ENCODE measurements around the gene HIC2. TPM values are rescaled to one million over a fixed set of nuclear protein-coding genes. Genes with fewer than 3 reads are reported as not detected.
A peak's percentile ranks its signal among the peaks of the same experiment; 100 is the strongest.
"Not testable (repeated sequence)": the region's sequence is repeated elsewhere in the genome, so short reads cannot be mapped to it uniquely, and the experiment has no call there.

Gene HIC2
- total RNA-seq, 1 donor from 2014 or later, result 2.1 TPM

DNA sequence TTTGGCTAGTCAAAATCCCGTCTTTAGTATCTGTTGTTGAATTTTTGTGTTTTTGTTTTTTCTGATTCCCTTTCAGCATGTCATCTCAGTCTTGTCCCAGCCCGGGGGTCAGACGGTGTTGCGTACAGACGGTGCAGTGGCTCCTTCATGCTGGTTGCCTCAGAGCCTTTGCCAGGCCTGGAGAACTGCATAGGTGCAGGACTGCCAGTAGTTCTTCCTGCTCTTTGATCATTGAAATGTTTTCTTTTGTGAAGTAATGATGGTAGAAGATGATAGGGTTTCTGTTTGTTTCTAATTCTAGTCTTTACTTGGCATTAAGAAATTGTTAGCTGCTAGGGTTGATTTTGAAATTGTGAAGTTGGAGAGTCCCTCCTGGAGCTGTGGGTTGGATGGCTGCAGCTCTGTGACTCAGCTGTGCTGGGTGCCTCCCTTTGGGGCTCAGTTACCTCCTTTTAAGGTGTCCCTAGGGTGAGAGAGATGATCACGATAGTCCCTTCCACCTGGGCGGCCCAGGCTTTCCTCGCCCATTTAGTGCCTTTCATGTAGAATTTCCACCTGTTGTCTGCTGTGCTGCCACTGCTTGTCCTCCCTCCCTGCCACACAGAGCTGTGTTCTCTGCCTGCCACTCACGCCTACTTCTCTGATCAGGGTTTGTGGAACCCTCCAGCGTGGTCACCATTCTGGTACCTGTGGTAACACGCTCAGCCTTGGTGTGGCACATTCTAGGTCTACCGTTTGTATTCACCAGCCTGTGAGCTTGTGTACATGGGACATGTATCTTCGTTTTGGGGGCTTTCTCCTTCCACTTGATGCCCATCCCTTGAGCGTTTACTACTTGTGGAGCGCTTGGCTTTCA lies 17.4 kb downstream of the HIC2 start:
- ATAC-seq, result peak; percentile 65

DNA sequence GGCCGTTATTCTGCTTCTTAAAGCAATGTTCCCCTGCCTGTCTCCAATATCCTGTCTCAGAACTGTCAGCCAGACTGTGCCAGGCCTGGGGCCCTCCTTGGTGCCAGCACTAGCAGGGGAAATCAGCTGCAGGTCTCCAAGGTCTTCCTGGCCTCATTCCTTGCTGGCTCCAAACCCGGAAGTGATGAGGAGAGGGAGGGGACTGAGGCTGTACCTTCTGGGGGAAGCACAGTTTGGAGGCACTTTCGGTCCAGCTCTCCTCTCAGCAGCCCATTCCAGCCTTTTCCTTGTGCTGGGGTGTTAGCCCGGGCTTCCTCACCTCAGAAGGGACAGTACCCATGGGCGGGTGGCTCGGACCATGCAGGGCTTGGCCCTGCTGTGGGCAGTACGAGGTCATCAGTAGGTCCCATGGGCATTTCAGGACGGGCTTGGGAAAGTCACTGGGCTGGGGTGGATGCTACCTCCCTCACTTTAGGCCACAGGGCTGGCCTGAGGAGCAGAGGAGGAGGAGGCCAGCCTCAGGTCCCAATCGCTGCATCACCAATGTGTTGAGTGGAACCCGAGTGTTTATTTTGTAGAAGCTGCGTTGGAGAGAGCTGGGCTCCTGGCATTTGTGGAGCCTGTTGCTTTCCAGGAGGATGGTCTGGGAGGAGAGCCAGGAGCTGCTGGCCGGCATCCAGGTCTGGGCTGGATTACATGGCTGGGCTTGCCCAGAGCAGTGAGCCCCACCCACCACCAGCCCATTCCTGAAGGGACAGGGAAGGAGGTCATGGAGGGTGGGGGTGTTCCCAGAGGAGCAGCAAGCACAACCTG lies 19.0 kb downstream of the HIC2 start:
- peak; percentile 51 for ATAC-seq

DNA sequence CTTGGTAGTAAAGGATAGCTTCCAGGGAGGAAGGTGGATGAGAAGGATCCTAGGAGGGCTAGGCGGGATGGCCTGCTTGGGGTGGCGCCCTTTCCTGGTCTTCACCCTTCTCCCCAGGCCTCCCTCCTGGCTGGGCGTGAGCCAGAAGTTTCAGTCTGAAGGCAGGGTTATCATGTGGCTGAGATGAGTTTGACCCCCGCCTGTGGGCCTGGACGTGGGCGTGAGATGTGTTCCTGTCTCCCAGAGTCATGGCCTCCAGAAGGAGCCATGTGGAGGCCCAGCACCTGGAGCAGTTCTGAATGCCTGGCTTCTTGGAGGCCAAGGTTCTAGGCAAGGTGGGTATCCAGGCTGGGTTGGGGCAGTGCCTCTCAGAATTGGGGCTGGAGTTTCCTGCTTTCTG lies 20.8 kb downstream of the HIC2 start:
- ATAC-seq, result not testable (repeated sequence)

DNA sequence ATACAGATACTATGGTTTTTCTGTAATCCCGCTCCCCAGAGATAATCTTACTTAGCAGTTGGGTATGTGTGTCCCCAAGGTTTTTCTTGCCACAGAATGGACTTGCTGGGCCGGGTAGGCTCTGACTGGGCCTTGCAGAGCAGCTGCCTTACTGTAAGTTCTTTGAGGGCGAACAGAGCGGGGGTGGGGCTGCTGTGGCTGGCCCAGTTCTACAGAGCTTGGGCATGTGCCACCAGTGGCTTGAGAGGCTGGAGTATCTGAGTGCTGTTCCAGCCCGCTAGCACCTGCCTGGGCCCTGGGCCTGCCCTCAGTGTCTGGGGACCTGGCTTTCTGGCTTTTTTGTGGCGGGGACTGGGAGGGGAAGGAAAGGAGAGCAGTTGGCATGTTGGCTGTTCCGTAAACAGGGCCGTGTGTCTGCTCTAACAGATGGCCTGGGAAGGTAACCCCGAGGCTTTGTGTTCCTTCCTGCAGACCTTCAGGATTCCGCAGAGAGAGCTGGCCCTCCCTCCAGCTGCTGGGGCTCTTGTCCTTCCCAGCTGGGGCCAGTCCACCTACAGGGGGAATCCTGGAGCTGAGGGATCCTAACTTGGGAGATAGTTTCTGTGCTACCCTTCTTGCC lies 23.0 kb downstream of the HIC2 start:
- ATAC-seq, result peak; percentile 16

DNA sequence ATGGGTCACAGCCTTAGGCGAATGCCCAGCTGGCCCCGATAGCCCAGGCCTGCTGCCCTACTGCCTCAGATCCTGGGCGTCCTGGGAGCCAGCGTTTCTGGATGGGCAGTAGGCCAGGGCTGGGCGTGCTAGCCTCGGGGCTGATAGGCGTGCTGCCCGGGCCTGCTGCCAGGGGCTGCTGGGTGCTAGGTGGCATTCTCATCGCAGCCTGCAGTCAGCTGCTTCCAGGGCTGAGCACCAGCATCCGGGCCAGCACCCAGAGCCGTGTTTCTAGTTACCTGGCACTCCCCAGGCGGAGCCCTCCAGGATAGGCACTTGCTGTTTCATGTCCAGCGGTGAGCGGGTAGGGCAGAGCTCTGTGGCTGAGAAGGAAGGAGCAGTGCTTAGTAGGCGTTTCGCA lies 23.5 kb downstream of the HIC2 start:
- peak; percentile 80 for ATAC-seq

DNA sequence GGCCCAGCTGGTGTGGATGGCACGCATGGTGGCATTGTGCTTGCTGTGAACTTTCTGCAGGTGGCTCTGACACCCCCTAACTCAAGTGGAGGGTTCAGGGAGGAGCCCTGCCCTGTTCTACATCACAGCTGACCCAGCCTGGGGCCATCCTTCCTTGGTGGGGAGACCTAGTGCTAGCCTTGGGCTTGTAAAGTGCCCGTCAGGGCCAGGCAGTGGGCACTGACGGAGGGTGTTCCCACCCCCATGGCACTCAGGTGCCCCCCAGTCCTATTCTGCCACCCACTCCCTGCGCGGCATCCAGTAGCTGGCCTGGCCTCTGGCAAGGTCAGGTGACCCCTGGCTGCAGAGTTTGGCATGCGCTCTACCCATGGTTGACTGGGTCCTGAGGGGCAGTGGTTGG lies 24.0 kb downstream of the HIC2 start:
- peak; percentile 1 for ATAC-seq

DNA sequence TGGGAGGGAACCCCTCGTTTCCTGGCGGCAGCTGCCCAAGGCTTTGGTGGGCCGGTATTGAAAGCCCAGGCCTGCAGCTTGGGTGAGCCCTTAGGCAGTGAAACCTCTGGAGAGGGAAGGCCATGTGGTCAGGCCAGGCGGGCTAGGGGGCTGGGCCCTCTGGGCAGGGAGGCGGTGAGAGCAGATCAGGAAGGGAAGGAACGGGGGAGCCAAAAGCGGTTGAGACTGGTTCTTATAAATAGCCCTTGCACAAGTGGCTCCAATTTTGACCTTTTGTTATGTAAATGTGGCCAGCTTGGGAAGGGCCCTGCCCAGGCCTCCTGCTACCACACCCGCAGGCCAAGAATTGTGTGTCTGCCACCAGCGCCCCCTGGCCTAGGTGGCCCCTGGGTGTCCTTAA lies 25.0 kb downstream of the HIC2 start:
- ATAC-seq, result peak; percentile 5

DNA sequence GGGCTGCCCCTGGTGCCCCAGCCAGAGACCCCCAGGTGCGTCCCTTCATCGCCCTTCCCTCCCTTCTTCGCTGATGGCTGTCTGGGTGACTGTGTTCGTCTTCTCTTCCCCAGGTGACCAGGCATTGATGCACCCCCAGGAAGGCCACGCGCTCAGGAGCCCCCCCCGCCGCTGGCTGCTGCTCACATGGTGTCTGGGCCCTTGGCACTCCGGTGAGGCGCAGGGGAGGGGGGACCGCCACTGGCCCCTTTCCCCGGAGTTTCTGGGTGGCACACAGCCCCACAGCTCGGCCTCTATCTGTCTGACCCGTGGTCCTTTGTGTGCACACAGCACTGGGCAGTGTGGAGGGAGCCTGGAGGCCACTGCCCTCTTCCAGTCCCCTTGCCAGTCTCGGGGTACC lies 25.5 kb downstream of the HIC2 start:
- ATAC-seq, result not testable (repeated sequence)

DNA sequence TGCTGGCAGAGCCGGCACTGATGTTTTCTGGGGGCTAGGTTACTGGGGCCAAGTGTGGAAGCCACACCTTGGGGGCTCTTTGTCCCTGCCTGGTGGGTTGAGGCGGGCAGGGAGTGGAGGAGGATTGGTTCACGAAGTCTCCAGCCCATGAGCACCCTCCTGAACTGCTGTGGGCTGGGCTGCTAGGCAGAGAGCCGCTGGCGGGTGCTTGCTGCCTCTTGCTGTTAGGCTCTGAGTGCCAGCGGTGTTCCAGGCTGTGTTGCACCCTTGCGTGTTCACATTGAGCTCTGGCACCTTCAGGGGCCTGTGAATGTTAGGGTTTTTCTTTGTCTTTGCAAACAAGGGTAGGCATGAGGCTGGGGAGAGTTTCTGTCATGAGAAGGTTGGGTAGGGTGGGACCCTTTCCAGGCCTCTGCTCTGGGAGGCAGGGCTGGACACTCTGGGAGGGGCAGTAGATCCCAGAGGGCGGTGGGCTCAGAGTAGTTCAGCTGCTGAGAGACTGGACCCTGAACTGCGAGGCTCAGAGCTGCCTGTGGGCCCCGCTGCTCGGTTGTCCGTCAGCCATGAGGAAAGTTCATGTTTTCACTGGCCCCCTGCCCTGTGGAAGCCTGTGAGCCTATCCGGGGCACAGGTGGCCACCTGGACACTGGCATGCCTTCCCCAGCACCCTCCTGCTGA lies 26.0 kb downstream of the HIC2 start:
- no peak for ATAC-seq

DNA sequence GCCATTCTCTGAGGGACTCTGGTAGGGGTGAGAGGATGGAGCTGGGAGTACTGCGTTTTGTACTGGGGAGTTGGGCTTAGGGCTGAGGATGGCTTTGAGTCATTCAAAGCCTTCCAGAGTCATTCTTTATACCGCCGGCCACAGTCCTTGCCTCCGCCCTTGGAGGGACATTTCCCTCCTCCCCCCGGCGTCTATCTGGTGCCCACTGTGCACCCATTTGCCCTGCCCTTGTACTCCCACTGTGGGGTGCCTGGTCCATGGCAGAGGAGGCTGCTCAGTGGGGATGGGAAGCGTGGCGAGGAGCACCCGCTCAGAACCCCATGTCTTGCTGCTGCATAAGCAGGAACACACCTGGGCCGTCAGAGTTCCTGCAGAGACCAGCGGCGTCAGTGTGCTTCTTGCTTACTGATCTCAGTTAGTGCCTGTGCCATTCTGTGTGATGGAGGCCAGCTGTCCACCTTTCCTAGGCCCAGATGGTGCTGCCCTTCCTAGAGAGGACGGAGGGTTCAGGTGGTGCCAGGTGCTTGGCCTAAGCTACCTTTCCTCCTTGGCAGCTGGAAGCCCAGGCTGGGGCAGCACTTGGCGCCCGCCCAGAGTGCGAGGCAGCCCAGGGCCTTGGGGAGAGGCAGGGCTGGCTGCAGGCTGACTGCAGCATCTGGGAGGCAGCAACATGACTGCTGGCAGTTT lies 26.7 kb downstream of the HIC2 start:
- ATAC-seq, result no peak

DNA sequence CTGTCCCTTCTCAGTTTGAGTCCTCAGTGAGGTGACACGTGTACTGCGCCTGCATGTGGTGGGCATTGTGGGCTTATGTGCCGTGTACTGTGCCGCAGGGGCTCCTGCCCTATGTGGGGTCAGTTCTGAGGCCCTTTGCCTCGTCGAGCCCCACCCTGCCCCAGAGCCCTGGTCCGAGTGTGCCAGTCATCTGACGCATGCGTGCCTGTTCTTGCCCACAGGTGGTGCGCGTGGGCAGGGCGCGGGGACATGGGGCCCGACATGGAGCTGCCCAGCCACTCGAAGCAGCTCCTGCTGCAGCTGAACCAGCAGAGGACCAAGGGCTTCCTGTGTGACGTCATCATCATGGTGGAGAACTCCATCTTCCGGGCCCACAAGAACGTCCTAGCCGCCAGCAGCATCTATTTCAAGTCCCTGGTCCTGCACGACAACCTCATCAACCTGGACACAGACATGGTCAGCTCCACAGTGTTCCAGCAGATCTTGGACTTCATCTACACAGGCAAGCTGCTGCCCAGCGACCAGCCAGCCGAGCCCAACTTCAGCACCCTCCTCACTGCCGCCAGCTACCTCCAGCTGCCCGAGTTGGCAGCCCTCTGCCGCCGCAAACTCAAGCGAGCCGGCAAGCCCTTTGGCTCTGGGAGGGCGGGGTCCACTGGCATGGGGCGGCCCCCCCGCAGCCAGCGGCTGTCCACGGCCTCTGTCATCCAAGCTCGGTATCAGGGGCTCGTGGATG lies 27.7 kb downstream of the HIC2 start:
- no peak for ATAC-seq

DNA sequence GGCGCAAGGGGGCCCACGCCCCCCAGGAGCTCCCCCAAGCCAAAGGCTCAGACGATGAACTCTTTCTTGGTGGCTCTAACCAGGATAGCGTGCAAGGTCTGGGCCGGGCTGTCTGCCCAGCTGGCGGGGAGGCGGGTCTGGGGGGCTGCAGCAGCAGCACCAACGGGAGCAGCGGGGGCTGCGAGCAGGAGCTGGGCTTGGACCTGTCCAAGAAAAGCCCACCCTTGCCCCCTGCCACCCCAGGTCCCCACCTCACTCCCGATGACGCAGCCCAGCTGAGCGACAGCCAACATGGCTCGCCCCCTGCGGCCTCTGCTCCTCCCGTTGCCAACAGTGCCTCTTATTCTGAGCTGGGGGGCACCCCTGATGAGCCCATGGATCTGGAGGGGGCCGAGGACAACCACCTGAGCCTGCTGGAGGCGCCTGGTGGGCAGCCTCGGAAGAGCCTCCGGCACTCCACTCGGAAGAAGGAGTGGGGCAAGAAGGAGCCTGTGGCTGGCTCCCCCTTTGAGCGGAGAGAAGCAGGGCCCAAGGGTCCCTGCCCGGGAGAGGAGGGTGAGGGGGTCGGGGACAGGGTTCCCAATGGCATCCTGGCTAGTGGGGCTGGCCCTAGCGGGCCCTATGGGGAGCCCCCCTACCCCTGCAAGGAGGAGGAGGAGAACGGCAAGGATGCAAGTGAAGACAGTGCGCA lies 28.4 kb downstream of the HIC2 start:
- ATAC-seq, result no peak

DNA sequence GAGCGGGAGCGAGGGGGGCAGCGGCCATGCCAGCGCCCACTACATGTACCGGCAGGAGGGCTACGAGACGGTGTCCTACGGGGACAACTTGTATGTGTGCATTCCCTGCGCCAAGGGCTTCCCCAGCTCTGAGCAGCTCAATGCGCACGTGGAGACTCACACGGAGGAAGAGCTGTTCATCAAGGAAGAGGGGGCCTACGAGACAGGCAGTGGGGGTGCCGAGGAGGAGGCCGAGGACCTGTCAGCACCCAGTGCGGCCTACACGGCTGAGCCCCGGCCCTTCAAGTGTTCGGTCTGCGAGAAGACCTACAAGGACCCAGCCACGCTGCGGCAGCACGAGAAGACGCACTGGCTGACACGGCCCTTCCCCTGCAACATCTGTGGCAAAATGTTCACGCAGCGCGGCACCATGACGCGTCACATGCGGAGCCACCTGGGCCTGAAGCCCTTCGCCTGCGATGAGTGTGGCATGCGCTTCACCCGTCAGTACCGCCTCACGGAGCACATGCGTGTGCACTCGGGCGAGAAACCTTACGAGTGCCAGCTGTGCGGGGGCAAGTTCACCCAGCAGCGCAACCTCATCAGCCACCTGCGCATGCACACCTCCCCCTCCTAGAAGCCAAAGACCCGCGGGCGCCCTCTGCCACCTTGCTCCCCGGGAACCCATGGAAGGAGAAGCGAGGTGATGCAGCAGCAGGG lies 29.1 kb downstream of the HIC2 start:
- no peak for ATAC-seq

DNA sequence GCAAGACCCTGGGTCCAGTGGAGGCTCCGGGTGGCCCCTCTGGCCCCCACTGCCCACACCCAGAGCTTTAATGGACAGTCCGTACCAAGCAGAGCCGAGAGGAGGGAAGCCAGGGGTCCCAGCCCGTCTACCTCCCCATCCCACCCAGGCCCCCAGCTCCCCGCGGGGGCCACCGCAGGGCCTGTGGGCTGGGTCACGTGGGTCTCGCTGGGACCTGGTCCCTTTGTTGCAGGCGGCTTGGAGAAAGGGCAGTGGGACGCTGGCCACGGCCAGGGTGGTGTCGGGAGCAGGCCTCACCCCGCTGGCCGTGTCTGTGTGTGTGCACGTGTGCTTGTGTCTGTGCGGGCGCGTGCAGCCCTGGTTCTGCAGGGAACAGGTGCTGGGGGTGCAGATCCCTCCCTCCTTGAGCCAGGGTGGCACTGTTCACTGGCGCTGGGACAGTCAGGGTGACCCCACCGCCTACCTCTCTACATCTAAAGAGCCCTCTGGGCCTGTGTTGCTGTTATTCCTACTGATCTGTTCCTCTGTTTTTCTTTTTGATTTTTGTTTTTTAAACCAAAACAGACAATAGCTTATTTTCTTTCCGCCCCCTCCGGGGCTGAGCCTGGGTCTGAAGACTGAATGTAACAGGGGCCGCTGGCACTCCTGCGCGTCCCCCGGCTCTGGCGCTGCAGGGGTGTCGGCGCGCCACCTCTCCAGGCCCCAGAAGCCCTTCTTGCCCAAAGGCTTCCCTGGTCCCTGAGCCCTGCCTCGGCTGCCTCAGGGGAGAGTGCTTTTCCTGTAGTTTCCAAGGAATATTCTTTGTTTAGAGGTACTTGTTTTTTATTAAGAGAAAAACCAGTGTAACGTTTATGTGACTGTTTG lies 29.9 kb downstream of the HIC2 start:
- no peak for ATAC-seq

DNA sequence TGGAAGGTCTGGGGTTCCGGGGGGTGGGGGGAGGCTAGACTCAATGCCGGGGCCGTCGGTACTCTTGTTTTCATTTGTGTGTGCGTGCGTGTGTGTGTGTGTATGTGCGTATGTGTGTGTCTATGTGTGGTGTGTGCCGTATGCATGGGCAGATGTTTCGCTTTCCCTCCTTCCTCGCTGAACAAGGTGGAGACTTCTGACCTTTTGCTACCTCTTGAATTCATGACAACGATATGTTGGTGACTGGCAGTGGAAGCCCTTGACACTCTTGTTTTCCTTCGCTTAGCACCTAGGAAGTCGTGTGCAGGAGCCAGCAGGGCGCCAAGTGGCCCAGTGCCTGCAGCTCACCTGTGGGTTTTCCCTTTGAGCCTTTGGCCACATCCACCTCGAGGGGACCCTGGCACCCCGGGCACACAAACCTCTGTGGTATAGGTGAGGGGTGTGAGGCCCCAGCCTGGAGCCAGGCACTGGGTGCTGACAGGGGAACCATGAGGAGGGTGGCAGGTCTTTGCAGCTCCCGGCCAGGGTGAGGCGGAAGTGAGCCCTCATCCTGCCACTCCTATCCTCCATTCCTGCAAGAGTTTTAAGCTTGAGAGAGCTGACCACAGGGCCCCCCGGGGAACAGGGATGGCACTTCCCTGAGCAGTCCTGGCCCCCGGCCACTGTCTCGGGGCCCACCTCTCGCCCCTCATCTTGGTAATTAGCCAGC lies 30.7 kb downstream of the HIC2 start:
- no peak for ATAC-seq

DNA sequence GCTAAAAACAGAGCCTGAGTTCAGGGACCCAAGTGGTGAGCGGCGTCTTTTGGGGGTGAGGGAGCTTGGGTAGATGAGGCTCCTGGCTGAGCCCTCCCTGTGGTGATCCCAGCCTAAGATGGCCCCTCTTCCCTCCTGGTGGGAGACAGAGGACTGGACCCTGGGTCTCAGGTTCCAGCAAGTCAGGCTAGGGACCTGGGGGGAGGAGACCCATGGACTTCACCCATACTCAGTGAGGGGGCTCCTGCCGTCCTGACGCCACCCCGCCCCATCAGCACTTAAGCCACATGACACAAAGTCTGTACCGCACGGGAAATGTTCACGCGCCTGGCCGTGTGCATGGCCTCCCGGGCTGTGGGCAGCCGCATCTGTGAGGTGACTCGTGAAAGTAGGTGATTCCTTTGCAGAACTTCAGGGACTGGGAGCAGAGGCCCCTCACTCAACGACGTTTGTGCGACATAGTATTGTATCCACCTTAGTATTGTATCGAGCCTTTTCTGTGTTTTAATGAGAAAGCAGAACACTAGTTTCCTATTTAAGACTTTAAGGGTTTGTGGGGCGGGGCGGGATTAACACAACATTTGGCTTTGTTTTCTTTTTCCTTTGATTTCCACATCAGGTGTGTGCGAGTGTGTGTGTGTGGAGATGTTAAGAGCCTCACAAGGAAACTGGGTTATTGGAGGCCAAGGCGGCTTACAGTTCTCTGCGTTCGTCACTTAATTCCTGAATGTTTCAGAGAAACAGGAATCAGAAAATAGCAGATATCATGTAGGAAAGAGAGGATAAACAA lies 31.7 kb downstream of the HIC2 start:
- no peak for ATAC-seq

DNA sequence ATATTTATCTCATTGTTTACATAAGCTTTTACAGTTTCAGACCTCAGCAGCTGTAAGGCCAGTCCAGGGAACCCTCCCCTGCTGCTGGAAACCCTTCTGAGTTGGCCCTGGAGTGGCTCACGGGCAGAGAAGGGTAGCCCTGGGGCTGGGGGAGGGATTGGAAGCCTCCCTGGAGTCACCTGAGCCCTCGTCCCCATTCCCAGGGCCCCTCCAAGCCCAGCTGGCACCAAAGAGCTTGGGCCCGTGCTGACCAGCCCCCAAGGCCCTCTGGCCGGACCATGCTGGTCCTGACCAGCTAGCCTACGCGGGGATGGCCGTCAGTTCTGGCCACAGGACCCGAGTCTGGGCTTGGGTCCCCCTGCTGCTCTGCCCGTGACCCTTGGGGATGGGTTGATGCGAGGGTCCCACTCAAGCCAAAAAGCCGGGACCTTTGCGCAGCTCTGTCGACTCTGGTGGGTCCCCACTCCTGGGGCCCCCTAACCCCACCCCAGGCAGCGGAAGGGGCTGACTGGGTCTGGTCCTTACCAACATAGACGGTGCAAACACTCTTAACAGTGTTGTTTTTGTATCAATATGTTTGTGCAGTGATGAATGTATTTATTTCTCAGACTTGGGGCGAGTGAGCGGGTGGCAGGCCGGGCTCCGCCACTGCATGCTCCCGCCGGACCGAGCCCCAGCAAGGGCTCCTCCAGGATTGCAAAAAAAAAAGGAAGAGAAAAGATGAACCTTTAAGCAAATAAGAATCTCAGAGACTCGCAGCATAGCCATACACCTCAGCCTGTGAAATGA lies 32.6 kb downstream of the HIC2 start:
- ATAC-seq, result no peak
